22Rv1 (cell line): ENCODE results near the gene MCCD1.

Experiments
- ZFX ChIP-seq: fragments of 450-650 bp; IDR thresholded peaks from 2 replicates; pipeline ENCODE4 v1.6.1; 2017; ENCODE audit warnings: antibody characterized with exemption, borderline replicate concordance
- TF ChIP-seq, protein P1 (sequence below): fragments of 450-650 bp; IDR thresholded peaks from 2 replicates; pipeline ENCODE4 v1.5.1; 2017; ENCODE audit warnings: mild to moderate bottlenecking

DNA sequence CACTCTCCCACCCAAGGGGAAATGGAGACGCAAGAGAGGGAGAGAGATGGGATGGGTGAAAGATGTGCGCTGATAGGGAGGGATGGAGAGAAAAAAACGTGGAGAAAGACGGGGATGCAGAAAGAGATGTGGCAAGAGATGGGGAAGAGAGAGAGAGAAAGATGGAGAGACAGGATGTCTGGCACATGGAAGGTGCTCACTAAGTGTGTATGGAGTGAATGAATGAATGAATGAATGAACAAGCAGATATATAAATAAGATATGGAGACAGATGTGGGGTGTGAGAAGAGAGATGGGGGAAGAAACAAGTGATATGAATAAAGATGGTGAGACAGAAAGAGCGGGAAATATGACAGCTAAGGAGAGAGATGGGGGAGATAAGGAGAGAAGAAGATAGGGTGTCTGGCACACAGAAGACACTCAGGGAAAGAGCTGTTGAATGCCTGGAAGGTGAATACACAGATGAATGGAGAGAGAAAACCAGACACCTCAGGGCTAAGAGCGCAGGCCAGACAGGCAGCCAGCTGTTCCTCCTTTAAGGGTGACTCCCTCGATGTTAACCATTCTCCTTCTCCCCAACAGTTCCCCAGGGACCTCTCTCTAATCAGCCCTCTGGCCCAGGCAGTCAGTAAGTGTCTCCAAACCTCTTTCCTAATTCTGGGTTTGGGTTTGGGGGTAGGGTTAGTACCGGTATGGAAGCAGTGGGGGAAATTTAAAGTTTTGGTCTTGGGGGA, 47.4 kb downstream of the MCCD1 start:
- TF ChIP-seq, protein P1, sequence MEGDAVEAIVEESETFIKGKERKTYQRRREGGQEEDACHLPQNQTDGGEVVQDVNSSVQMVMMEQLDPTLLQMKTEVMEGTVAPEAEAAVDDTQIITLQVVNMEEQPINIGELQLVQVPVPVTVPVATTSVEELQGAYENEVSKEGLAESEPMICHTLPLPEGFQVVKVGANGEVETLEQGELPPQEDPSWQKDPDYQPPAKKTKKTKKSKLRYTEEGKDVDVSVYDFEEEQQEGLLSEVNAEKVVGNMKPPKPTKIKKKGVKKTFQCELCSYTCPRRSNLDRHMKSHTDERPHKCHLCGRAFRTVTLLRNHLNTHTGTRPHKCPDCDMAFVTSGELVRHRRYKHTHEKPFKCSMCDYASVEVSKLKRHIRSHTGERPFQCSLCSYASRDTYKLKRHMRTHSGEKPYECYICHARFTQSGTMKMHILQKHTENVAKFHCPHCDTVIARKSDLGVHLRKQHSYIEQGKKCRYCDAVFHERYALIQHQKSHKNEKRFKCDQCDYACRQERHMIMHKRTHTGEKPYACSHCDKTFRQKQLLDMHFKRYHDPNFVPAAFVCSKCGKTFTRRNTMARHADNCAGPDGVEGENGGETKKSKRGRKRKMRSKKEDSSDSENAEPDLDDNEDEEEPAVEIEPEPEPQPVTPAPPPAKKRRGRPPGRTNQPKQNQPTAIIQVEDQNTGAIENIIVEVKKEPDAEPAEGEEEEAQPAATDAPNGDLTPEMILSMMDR, result no peak
- TF ChIP-seq ZFX, result no peak
